Choroid plexus epithelial cell (primary cell): ENCODE measurements around the gene NFASC.

ENCODE experiments used
- DNase-seq: peaks from one replicate; pipeline ENCODE4 v3.0.0-alpha.2; 2010; ENCODE audit warnings: low read depth
- H3K4me3 ChIP-seq: 2 replicates; pipeline ENCODE4 v1.5.1; 2011; ENCODE audit warnings: low read depth, mild to moderate bottlenecking, control low read depth, low read length, moderate library complexity
- TF ChIP-seq, protein P1 (sequence below): conservative IDR thresholded peaks from 2 replicates; pipeline ENCODE4 v1.5.1; 2011; ENCODE audit warnings: low read depth, mild to moderate bottlenecking, control low read depth, inconsistent platforms, low read length, moderate library complexity

The NFASC gene

DNA sequence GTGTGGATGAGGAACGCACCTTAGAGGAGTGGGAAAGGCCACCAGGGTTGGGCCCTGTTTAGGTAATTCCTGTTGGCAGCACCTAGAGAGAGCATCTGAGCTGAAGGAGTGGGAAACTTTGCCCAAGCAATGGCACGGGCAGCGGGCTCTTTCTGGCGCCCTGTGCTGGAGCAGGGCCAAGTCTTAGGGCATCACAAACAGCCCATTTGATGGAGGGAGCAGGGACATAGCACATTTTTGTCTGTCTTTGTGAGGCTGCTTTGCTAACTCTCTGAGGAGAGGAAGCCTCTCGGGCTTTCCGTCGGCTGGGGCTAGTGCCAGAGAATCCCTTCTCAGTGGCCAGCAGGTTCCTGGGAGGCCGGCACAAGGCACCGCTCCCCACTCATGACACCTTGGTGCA, 149.8 kb downstream of the NFASC start:
- no peak for DNase-seq
- TF ChIP-seq, protein P1, sequence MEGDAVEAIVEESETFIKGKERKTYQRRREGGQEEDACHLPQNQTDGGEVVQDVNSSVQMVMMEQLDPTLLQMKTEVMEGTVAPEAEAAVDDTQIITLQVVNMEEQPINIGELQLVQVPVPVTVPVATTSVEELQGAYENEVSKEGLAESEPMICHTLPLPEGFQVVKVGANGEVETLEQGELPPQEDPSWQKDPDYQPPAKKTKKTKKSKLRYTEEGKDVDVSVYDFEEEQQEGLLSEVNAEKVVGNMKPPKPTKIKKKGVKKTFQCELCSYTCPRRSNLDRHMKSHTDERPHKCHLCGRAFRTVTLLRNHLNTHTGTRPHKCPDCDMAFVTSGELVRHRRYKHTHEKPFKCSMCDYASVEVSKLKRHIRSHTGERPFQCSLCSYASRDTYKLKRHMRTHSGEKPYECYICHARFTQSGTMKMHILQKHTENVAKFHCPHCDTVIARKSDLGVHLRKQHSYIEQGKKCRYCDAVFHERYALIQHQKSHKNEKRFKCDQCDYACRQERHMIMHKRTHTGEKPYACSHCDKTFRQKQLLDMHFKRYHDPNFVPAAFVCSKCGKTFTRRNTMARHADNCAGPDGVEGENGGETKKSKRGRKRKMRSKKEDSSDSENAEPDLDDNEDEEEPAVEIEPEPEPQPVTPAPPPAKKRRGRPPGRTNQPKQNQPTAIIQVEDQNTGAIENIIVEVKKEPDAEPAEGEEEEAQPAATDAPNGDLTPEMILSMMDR, result no peak

DNA sequence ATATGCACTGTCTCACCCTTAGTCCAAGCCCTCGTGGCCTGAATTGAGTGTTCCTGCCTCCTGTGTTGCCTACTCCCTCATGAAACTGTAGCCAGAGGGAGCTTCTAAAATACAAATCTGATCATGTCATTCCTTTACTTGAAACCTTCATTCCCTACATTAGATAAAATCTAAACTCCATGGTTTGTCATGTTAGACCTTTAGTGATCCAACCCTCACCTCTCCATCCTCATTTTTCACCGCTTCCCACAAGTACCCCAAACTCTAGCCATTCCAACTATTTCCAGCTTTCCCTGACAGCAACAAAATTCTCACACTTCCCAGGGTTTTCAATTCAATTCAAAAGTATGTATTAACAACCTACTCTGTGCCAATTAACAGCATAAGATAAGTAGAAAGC, 154.0 kb downstream of the NFASC start:
- no peak overlapping the region for H3K4me3 ChIP-seq
- TF ChIP-seq, protein P1, result no peak
- no peak for DNase-seq

More for the DNA sequence above, 149.8 kb downstream of the NFASC start:
- H3K4me3 ChIP-seq, result no peak overlapping the region

DNA sequence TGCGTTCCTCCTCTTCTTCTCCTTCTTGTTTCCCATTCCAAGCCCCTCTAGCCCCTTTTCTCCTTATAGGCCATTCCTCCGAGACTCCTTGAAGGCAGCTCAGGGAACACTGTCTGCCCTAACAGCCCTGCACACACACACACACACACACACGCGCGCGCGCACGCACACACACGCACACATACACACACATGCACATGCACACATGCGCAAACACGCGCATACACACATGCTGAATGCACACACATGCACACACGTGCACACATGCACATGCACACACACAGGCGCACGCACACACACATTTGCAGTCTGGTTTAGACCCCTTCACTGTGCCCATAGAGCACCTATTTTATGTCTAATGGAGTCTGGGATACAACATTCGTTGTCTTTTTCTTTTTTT, 154.6 kb downstream of the NFASC start:
- no peak overlapping the region for H3K4me3 ChIP-seq
- no peak for DNase-seq
- TF ChIP-seq, protein P1, result no peak

DNA sequence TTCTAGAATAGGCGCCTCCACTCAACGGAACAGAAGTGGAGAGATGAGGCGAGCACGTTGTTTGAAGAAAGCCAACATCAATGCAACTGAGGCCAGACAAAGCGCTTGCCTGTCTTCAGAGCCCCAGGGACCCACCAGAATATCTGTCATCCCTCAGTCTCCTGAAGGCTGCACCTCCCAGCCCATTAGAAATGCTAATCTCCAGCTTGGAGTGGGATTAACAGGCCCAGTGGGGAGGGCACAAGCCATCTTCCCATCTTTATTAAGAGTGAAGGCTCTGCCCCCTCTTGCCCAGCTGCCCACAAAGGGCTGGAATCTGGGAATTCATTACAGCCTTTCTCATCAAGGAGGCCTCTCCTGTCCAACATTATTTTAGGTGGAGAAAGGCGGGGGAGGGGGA, 155.5 kb downstream of the NFASC start:
- TF ChIP-seq, protein P1, result no peak
- DNase-seq, result no peak
- no peak overlapping the region for H3K4me3 ChIP-seq

DNA sequence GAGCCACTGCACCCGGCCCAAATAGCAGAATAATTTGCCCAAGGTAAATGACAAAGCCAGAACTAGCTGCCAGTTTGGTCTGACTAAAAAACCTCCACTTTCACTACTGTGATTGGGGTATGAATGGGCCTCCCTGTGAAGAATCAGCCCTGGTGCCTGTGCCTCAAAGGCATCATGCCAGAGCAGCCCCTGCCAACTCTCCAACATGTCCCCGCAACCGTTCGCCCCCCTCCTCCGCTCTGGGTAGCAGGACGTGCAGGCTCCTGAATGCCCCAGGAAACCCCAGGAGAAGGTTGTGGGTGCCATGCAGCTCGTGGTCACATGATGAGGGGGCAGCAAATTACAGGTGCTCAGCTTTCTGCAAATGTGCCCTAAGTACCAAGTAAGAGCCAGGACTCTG, 157.7 kb downstream of the NFASC start:
- H3K4me3 ChIP-seq, result no peak overlapping the region
- DNase-seq, result no peak

DNA sequence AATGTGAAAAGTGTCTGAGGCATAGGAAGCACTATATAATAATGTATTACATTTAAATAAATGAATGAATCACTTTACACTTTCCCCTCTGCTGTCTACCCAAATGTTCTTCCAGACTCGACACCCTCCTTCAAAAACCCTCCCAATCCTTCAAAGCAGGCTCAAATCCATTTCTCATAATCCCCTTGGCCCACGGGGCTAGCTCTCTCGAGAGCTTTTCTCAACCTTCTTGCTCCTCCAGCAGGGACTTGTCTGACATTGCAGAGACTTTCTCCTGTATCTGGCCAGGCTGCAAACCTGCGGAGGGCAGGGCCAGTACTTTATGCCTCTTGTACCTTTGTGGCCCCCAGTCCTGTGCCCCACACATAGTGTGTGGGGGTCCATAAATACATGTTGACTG, 158.3 kb downstream of the NFASC start:
- no peak for DNase-seq
- H3K4me3 ChIP-seq, result no peak overlapping the region
- TF ChIP-seq, protein P1, result no peak

More for the DNA sequence above, 157.7 kb downstream of the NFASC start:
- TF ChIP-seq, protein P1, result no peak

DNA sequence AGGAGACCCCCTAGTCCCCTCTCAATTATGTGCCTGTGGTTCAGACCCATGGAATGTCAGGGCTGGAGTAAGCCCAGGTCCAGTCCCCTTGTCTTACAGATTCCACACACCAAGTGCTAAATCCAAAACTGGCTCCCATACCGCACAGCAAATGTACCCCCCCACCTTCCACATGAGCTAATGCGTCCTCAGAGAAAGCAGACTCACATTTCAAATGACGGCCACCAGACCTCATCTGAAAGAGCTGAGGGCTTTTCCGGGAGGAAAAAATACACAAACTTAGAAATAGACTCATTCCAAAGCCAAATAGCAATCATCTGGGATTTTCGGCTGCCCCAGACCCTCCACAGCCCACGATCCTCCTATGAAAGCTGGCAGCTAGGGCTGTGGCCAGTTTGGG, 159.6 kb downstream of the NFASC start:
- no peak overlapping the region for H3K4me3 ChIP-seq
- no peak for DNase-seq
- TF ChIP-seq, protein P1, result no peak
